ENCODE data around the gene STK36.

STK36 gene

GRCh38 chr2:218720048-218721041, 48.5 kb downstream of the STK36 start:
- no peaks in the 10 kb centered on the region for H3K27me3 Mint-ChIP-seq
- H3K36me3 Mint-ChIP-seq (ENCODE audit: low read depth): peaks cover 55% of the 10 kb centered on the region
- no peaks in the 10 kb centered on the region for H3K9me3 Mint-ChIP-seq
- no peak overlapping the region for H3K27ac Mint-ChIP-seq
- peaks cover 40% of the 10 kb centered on the region for H3K4me1 Mint-ChIP-seq (ENCODE audit: low read depth)
- H3K4me3 Mint-ChIP-seq: no peak overlapping the region
- no peak for DNase-seq

GRCh38 chr2:218721488-218721887, 49.6 kb downstream of the STK36 start:
- H3K36me3 Mint-ChIP-seq (ENCODE audit: low read depth): peaks cover 59% of the 10 kb centered on the region
- no peaks in the 10 kb centered on the region for H3K27me3 Mint-ChIP-seq
- H3K27ac Mint-ChIP-seq: no peak overlapping the region
- peaks cover 40% of the 10 kb centered on the region for H3K4me1 Mint-ChIP-seq (ENCODE audit: low read depth)
- no peak for DNase-seq
- H3K4me3 Mint-ChIP-seq: no peak overlapping the region
- peaks cover 6% of the 10 kb centered on the region for H3K9me3 Mint-ChIP-seq

DNA sequence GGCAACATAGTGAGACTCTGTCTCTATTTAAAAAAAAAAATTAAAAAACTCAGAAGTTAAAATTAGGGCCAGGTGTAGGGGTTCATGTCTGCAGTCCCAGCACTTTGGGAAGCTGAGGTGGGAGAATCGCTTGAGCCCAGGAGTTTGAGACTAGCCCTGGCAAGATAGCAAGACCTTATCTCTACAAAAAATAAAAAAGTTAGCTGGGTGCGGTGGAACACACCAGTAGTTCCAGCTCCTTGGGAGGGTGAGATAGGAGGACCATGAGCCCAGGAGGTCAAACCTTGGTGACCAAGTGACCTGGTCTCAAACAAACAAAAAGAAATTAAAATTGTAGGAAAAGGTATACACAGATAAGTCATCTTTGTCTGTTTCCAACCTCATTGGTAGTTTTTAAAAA, 50.0 kb downstream of the STK36 start:
- H3K4me3 Mint-ChIP-seq: no peak overlapping the region
- H3K27ac Mint-ChIP-seq: no peak overlapping the region

DNA sequence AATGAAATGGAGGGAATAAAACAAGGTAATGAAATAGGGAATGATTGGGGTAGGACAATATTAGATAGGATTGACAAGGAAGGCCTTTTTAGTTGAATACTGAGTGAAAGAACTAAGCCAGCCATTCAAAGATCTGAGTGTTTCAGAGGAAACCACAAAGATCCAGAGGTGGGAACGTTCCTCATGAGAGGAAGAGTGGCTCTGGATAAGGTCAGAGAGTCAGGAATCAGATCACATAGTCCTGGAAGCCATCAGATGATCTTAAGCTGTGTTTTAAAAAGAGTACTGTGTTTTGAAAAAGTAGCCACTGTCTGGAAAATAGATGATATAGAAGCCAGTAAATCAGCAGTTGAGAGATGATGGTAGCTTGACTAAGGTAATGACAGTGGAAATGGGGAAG, 50.5 kb downstream of the STK36 start:
- Mint-ChIP-seq H3K4me1 (ENCODE audit: low read depth) (peaks cover 32% of the 10 kb centered on the region), H3K9me3 (peaks cover 6% of the 10 kb centered on the region), H3K4me3 (no peak overlapping the region), H3K27ac (no peak overlapping the region), H3K27me3 (no peaks in the 10 kb centered on the region), H3K36me3 (ENCODE audit: low read depth) (peaks cover 60% of the 10 kb centered on the region)
- DNase-seq: no peak

More for the DNA sequence above, 50.0 kb downstream of the STK36 start:
- H3K4me1 Mint-ChIP-seq (ENCODE audit: low read depth): peaks cover 37% of the 10 kb centered on the region
- no peak for DNase-seq
- H3K36me3 Mint-ChIP-seq (ENCODE audit: low read depth): peaks cover 60% of the 10 kb centered on the region
- H3K9me3 Mint-ChIP-seq: peaks cover 6% of the 10 kb centered on the region
- H3K27me3 Mint-ChIP-seq: no peaks in the 10 kb centered on the region

DNA sequence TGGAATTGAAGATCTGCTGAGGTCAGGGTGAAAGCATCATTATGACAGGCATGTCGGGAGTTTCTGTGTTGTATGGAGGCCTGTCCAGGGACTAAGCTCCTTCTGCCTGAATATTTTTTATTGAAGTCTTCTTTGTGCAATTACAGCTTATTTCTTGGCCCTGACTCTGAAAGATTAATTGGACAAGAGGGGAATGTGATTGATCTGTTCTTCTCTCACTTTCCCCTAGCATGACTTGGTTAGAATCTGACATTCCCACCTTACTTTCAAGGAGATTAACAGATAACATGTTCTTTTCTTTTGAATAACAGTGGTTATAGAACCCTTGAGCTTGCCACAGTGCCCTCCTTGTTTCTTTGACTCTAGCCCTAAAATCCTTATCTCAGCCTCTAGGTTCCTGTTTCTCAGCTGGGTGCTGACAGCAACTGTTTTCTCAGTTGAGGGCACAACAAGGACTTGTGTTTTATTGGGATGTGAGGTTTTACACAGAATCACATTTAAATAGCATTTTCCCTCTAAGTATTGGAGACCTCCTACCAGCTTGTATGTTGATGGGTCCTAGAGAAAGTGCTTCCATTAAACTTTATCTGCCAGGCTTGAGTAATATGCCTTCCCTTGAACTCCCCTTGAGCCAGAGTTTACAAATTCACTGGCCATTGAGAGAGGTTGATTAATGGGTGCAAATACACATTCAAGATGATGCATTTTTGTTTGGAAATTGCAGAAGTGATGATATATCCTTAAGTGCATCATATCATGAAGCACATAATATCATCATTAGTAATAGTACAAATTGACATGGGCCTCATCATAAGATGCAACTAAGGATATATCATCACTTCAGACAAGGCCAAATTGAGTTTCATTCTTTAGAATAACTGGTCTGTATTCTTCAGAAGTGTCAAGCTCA, 51.2 kb downstream of the STK36 start:
- Mint-ChIP-seq H3K9me3 (peaks cover 8% of the 10 kb centered on the region), H3K27ac (no peak overlapping the region), H3K36me3 (ENCODE audit: low read depth) (peaks cover 58% of the 10 kb centered on the region), H3K27me3 (no peaks in the 10 kb centered on the region), H3K4me1 (ENCODE audit: low read depth) (peaks cover 32% of the 10 kb centered on the region), H3K4me3 (no peak overlapping the region)
- DNase-seq: no peak

DNA sequence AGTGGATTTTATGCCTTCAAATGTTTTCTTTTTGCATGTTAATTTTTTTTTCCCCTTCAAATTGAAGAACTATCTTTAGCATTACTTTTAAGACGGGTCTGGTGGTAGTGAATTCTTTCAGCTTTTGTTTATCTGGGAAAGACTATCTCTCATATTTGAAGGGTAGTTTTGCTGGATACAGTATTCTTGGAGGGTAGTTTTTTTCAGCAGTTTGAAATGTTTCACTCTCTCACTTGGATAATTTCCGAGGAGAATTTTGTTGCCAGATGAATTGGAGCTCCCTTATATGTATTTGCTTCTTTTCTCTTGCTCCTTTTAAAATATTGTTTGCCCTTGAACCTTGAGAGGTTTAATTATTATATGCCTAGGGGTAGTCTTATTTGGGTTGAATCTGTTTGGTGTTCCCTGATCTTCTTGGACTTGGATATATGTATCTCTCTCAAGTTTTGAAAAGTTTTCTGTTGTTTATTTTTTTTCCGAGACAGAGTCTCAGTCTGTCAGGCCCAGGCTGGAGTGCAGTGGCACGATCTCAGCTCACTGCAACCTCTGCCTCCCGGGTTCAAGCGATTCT, 54.2 kb downstream of the STK36 start:
- Mint-ChIP-seq H3K36me3 (ENCODE audit: low read depth) (peaks cover 53% of the 10 kb centered on the region), H3K27ac (no peak overlapping the region), H3K4me1 (ENCODE audit: low read depth) (peaks cover 21% of the 10 kb centered on the region)

GRCh38 chr2:218727502-218728165, 55.7 kb downstream of the STK36 start:
- Mint-ChIP-seq H3K27me3 (no peaks in the 10 kb centered on the region), H3K4me1 (ENCODE audit: low read depth) (peaks cover 21% of the 10 kb centered on the region), H3K36me3 (ENCODE audit: low read depth) (peaks cover 67% of the 10 kb centered on the region), H3K9me3 (peaks cover 8% of the 10 kb centered on the region), H3K4me3 (no peak overlapping the region), H3K27ac (no peak overlapping the region)
- DNase-seq: no peak

More for the DNA sequence above, 54.2 kb downstream of the STK36 start:
- Mint-ChIP-seq H3K27me3 (no peaks in the 10 kb centered on the region), H3K4me3 (no peak overlapping the region), H3K9me3 (peaks cover 8% of the 10 kb centered on the region)
- DNase-seq: no peak

DNA sequence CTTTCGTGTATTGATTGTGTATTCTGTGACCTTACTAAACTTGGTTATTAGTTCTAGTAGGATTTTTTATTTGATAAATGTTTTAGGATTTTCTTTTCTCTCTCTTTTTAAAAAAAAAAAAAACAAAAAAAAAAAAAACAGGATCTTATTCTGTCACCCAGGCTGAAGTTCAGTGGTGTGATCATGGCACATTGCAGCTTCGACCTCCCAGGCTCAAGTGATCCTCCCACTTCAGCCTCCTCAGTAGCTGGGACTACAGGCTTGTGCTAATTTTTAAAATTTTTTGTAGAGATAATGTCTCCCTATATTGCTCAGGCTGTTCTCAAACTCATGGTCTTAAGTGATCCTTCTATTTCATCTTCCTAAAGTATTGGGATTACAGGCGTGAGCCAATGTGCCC, 57.8 kb downstream of the STK36 start:
- DNase-seq: no peak
- Mint-ChIP-seq H3K4me3 (no peak overlapping the region), H3K36me3 (ENCODE audit: low read depth) (peaks cover 78% of the 10 kb centered on the region), H3K27me3 (no peaks in the 10 kb centered on the region), H3K27ac (no peak overlapping the region), H3K4me1 (ENCODE audit: low read depth) (peaks cover 27% of the 10 kb centered on the region), H3K9me3 (peaks cover 8% of the 10 kb centered on the region)

DNA sequence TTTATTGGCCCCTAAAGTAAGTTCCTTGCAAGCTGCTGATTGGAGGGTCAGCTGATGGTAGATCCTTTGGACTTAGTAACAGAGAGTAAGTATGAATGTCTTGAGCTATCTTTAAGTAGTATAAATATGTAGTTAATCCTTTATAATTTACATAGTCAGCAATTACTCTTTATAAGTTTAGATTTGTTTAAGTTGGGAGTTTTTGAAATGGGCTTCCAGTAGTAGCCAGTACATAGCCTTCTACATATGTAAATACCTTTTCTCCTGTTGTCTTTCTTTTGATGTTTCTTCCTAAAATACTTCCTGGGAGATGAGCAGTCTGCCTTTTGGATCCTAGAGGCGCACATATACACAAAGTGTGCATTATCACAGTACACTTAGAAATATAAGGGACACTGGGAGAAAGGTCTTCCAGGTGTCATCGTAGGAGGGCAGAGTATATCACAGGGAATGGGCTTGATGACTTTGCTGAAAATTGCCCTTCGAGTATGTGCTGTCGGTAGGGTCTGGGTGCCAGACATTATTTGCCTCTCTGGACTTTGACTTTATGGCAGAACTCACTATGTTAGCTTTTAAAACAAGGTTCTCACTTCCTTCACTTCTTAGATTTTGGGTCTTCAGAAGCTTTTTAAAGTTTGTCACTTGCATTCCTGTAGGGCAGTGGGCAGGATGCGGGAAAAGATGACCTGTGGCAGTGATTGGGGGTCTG, 60.3 kb downstream of the STK36 start:
- Mint-ChIP-seq H3K4me1 (ENCODE audit: low read depth) (peaks cover 27% of the 10 kb centered on the region), H3K27me3 (no peaks in the 10 kb centered on the region), H3K4me3 (no peak overlapping the region), H3K9me3 (peaks cover 2% of the 10 kb centered on the region), H3K27ac (no peak overlapping the region), H3K36me3 (ENCODE audit: low read depth) (peaks cover 76% of the 10 kb centered on the region)
- DNase-seq: no peak

GRCh38 chr2:218732761-218733158, 60.9 kb downstream of the STK36 start:
- Mint-ChIP-seq H3K4me3 (no peak overlapping the region), H3K36me3 (ENCODE audit: low read depth) (peaks cover 76% of the 10 kb centered on the region), H3K4me1 (ENCODE audit: low read depth) (peaks cover 26% of the 10 kb centered on the region), H3K27me3 (no peaks in the 10 kb centered on the region), H3K9me3 (peaks cover under 1% of the 10 kb centered on the region), H3K27ac (no peak overlapping the region)
- no peak for DNase-seq

GRCh38 chr2:218733171-218734021, 61.5 kb downstream of the STK36 start:
- Mint-ChIP-seq H3K27me3 (no peaks in the 10 kb centered on the region), H3K4me1 (ENCODE audit: low read depth) (peaks cover 25% of the 10 kb centered on the region), H3K27ac (peak overlapping the region; percentile 29), H3K9me3 (no peaks in the 10 kb centered on the region), H3K4me3 (no peak overlapping the region), H3K36me3 (ENCODE audit: low read depth) (peaks cover 79% of the 10 kb centered on the region)
- DNase-seq: no peak

GRCh38 chr2:218734190-218734975, 62.5 kb downstream of the STK36 start:
- no peak overlapping the region for H3K27ac Mint-ChIP-seq
- H3K27me3 Mint-ChIP-seq: no peaks in the 10 kb centered on the region
- H3K4me3 Mint-ChIP-seq: no peak overlapping the region
- DNase-seq: no peak
- H3K9me3 Mint-ChIP-seq: no peaks in the 10 kb centered on the region
- H3K36me3 Mint-ChIP-seq (ENCODE audit: low read depth): peaks cover 81% of the 10 kb centered on the region
- H3K4me1 Mint-ChIP-seq (ENCODE audit: low read depth): peaks cover 25% of the 10 kb centered on the region

Measured in activated T-cell treated with anti-CD3 and anti-CD28 coated beads, Interleukin-2, amount 50 U/mL, for 24 hours (primary cell).